ENCODE results near the gene GGCX. TPM values are rescaled to one million over a fixed set of nuclear protein-coding genes. Genes with fewer than 3 reads are reported as not detected.
"Not testable (repeated sequence)": the region's sequence is repeated elsewhere in the genome, so short reads cannot be mapped to it uniquely, and the experiment has no call there.

Gene GGCX
- total RNA-seq, 2 experiments from 2014 or later, result 20.8 to 22.8 TPM

GRCh38 chr2:85578243-85579180, 17.2 kb upstream of the GGCX start:
- H3K4me3 Mint-ChIP-seq, result peak overlapping the region; percentile 93
- H3K4me1 Mint-ChIP-seq, result peaks cover 44% of the 10 kb centered on the region
- DNase-seq, result peak; percentile 36
- POLR2A ChIA-PET, result no interaction called here
- H3K9me3 Mint-ChIP-seq, result no peaks in the 10 kb centered on the region
- no peaks in the 10 kb centered on the region for H3K27me3 Mint-ChIP-seq
- CTCF ChIA-PET, result interaction anchor here (0.8 to 2.3 kb wide), 4 partner anchors 11 to 26 kb away, joined by 3 to 10 read pairs (median 4); no protein-coding TSS in a partner anchor
- peak overlapping the region; percentile 92 for H3K27ac Mint-ChIP-seq
- peaks cover 33% of the 10 kb centered on the region for H3K36me3 Mint-ChIP-seq (ENCODE audit: low read depth)

- peaks cover 2% of the 10 kb centered on the region for H3K27me3 Mint-ChIP-seq
- peak within 1 kb of the TSS; percentile 93 for H3K4me3 Mint-ChIP-seq
- H3K9me3 Mint-ChIP-seq, result no peaks in the 10 kb centered on the region
- peaks cover 39% of the 10 kb centered on the region for H3K4me1 Mint-ChIP-seq
- H3K27ac Mint-ChIP-seq, result peak within 1 kb of the TSS; percentile 92
- DNase-seq, result peak; percentile 73
- ChIA-PET POLR2A (no interaction called here), CTCF (interaction anchor here (1.0 to 2.3 kb wide), 4 partner anchors 10 to 59 kb away, joined by 3 to 10 read pairs (median 4); no protein-coding TSS in a partner anchor)
- peaks cover 31% of the 10 kb centered on the region for H3K36me3 Mint-ChIP-seq (ENCODE audit: low read depth)
These were observed 16.3 kb upstream of the GGCX start, which contains the start of gene VAMP8 for GRCh38 chr2:85577386-85578242. Gene VAMP8 (plus strand): TSS chr2:85577586. CDS start chr2:85577647, 61 bp downstream.

- Mint-ChIP-seq H3K9me3 (no peaks in the 10 kb centered on the region), H3K4me3 (peak overlapping the region; percentile 93), H3K27me3 (peaks cover 6% of the 10 kb centered on the region), H3K36me3 (ENCODE audit: low read depth) (peaks cover 25% of the 10 kb centered on the region), H3K4me1 (peaks cover 35% of the 10 kb centered on the region), H3K27ac (peak overlapping the region; percentile 92)
- no peak for DNase-seq
- ChIA-PET CTCF (interaction anchor here (1.1 to 2.3 kb wide), 3 partner anchors 15 to 60 kb away, joined by 3 to 10 read pairs (median 6); no protein-coding TSS in a partner anchor), POLR2A (no interaction called here)
These were observed 15.7 kb upstream of the GGCX start for GRCh38 chr2:85577063-85577385.

GRCh38 chr2:85575739-85576138, 14.4 kb upstream of the GGCX start:
- Mint-ChIP-seq H3K9me3 (no peaks in the 10 kb centered on the region), H3K4me3 (no peak overlapping the region), H3K36me3 (ENCODE audit: low read depth) (peaks cover 18% of the 10 kb centered on the region), H3K4me1 (peaks cover 29% of the 10 kb centered on the region), H3K27ac (no peak overlapping the region), H3K27me3 (peaks cover 14% of the 10 kb centered on the region)
- no peak for DNase-seq
- ChIA-PET CTCF (interaction anchor here (0.6 to 1.5 kb wide), 2 partner anchors 16 to 27 kb away, joined by 3 read pairs; no protein-coding TSS in a partner anchor), POLR2A (no interaction called here)

GRCh38 chr2:85566265-85566664, 5.0 kb upstream of the GGCX start:
- Mint-ChIP-seq H3K36me3 (ENCODE audit: low read depth) (no peaks in the 10 kb centered on the region), H3K4me3 (no peak overlapping the region), H3K27ac (no peak overlapping the region), H3K27me3 (peaks cover 15% of the 10 kb centered on the region), H3K9me3 (no peaks in the 10 kb centered on the region), H3K4me1 (peaks cover 16% of the 10 kb centered on the region)
- CTCF ChIA-PET, result interaction anchor here (2.0 kb wide), 1 partner anchor 14 kb away, joined by 8 read pairs; no protein-coding TSS in a partner anchor
- no peak for DNase-seq
- POLR2A ChIA-PET, result no interaction called here

- H3K4me1 Mint-ChIP-seq, result peaks cover 33% of the 10 kb centered on the region
- H3K4me3 Mint-ChIP-seq, result no peak overlapping the region
These were observed 2.9 kb upstream of the GGCX start for GRCh38 chr2:85564144-85564563.

GRCh38 chr2:85560812-85561279, 447 bp downstream of the GGCX start:
- no peak for DNase-seq
- Mint-ChIP-seq H3K4me1 (peaks cover 36% of the 10 kb centered on the region), H3K27ac (peak overlapping the region; percentile 99), H3K4me3 (peak overlapping the region; percentile 98), H3K9me3 (no peaks in the 10 kb centered on the region), H3K36me3 (ENCODE audit: low read depth) (peaks cover 7% of the 10 kb centered on the region), H3K27me3 (no peaks in the 10 kb centered on the region)
- ChIA-PET POLR2A (interaction anchor here (0.9 to 1.3 kb wide), 3 partner anchors 11 to 207 kb away, joined by 3 to 8 read pairs (median 3); partner anchors contain the start of genes ELMOD3 and RETSAT), CTCF (interaction anchor here (0.6 to 4.7 kb wide), 6 partner anchors 11 to 77 kb away, joined by 3 to 44 read pairs (median 4); partner anchors contain the start of gene MAT2A)

More at GRCh38 chr2:85564144-85564563, 2.9 kb upstream of the GGCX start:
- peaks cover 2% of the 10 kb centered on the region for H3K36me3 Mint-ChIP-seq (ENCODE audit: low read depth)
- H3K9me3 Mint-ChIP-seq, result no peaks in the 10 kb centered on the region
- POLR2A ChIA-PET, result no interaction called here
- CTCF ChIA-PET, result interaction anchor here (0.7 to 4.7 kb wide), 4 partner anchors 14 to 146 kb away, joined by 3 to 44 read pairs (median 6); no protein-coding TSS in a partner anchor
- DNase-seq, result no peak
- H3K27me3 Mint-ChIP-seq, result no peaks in the 10 kb centered on the region
- H3K27ac Mint-ChIP-seq, result peak overlapping the region; percentile 5

GRCh38 chr2:85560403-85560726, 928 bp downstream of the GGCX start:
- ChIA-PET POLR2A (interaction anchor here (0.9 to 1.3 kb wide), 3 partner anchors 10 to 206 kb away, joined by 3 to 8 read pairs (median 3); partner anchors contain the start of genes ELMOD3 and RETSAT), CTCF (interaction anchor here (0.6 to 4.7 kb wide), 5 partner anchors 10 to 77 kb away, joined by 3 to 44 read pairs (median 4); partner anchors contain the start of gene MAT2A)
- not testable (repeated sequence) for H3K9me3 Mint-ChIP-seq; H3K27me3 Mint-ChIP-seq; H3K36me3 Mint-ChIP-seq (ENCODE audit: low read depth); DNase-seq
- peaks cover 36% of the 10 kb centered on the region for H3K4me1 Mint-ChIP-seq
- H3K4me3 Mint-ChIP-seq, result peak overlapping the region; percentile 98
- peak overlapping the region; percentile 99 for H3K27ac Mint-ChIP-seq

- Mint-ChIP-seq H3K4me1 (peaks cover 29% of the 10 kb centered on the region), H3K36me3 (ENCODE audit: low read depth) (peaks cover 16% of the 10 kb centered on the region), H3K27me3 (no peaks in the 10 kb centered on the region), H3K27ac (no peak overlapping the region), H3K4me3 (no peak overlapping the region), H3K9me3 (no peaks in the 10 kb centered on the region)
- CTCF ChIA-PET, result interaction anchor here (1.2 to 2.0 kb wide), 2 partner anchors 10 to 16 kb away, joined by 3 to 7 read pairs; no protein-coding TSS in a partner anchor
- POLR2A ChIA-PET, result no interaction called here
- no peak for DNase-seq
These were observed 3.1 kb downstream of the GGCX start for GRCh38 chr2:85558160-85558559.

GRCh38 chr2:85557130-85557529, 4.2 kb downstream of the GGCX start:
- no peak for DNase-seq
- H3K4me3 Mint-ChIP-seq, result no peak overlapping the region
- no peaks in the 10 kb centered on the region for H3K27me3 Mint-ChIP-seq
- H3K36me3 Mint-ChIP-seq (ENCODE audit: low read depth), result peaks cover 19% of the 10 kb centered on the region
- peaks cover 28% of the 10 kb centered on the region for H3K4me1 Mint-ChIP-seq
- no peak overlapping the region for H3K27ac Mint-ChIP-seq
- ChIA-PET CTCF (interaction anchor here (0.9 to 3.2 kb wide), 7 partner anchors 15 to 187 kb away, joined by 3 to 26 read pairs (median 3); partner anchors contain the start of genes MAT2A and SH2D6), POLR2A (interaction anchor here (1.0 kb wide), 1 partner anchor 11 kb away, joined by 4 read pairs; no protein-coding TSS in a partner anchor)
- no peaks in the 10 kb centered on the region for H3K9me3 Mint-ChIP-seq

GRCh38 chr2:85554980-85555612, 6.2 kb downstream of the GGCX start:
- no peaks in the 10 kb centered on the region for H3K27me3 Mint-ChIP-seq
- DNase-seq, result no peak
- H3K4me1 Mint-ChIP-seq, result peaks cover 17% of the 10 kb centered on the region
- POLR2A ChIA-PET, result no interaction called here
- H3K36me3 Mint-ChIP-seq (ENCODE audit: low read depth), result peaks cover 33% of the 10 kb centered on the region
- no peak overlapping the region for H3K4me3 Mint-ChIP-seq
- H3K9me3 Mint-ChIP-seq, result no peaks in the 10 kb centered on the region
- CTCF ChIA-PET, result interaction anchor here (2.7 to 3.2 kb wide), 2 partner anchors 16 to 135 kb away, joined by 8 to 26 read pairs; partner anchors contain the start of genes MAT2A and SH2D6
- peak overlapping the region; percentile 27 for H3K27ac Mint-ChIP-seq

All from activated CD4-positive, alpha-beta T cell treated with anti-CD3 and anti-CD28 coated beads, Interleukin-2, amount 10 ng/mL, durations not matched to agents 7 days and 5 days (primary cell).